ENCODE results near the gene SYT17.
"Not testable (repeated sequence)": the region's sequence is repeated elsewhere in the genome, so short reads cannot be mapped to it uniquely, and the experiment has no call there.

SYT17 gene

DNA sequence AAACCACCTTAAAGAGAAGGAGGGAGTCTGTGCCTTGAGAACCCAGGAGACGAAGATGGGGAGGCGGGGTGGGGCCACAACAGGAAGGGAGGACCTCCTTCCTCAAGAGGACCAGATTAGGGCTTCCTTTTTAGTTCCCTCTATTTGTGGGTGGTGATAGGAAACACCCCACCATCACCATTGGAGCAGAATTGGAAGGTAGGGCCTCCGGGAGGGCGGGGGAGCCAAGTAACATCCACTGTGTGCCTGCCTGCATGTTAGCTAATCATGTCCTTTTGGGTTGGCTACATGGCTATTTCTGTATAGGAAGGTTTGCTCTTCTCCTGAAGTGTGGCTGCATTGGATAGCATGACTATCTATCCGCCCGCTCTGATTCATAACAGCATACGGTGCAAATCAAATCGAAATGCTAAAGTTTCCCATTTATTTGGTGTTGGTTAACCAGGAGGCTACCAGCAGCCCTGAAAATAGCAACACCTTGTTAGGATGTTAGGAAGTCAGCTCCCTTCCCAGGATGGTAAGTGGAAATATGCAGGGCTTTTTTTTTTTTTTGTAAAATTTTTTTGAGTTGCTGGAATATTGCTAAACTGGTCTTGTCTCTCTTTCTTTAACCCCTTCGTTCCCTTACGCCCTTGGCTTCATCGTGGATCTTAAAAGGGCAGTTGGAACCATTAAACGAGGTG is 4.2 kb downstream of the SYT17 start:
- no peak for DNase-seq (ENCODE audit: low read depth, low spot score)
- H3K27ac ChIP-seq, result no peak overlapping the region

DNA sequence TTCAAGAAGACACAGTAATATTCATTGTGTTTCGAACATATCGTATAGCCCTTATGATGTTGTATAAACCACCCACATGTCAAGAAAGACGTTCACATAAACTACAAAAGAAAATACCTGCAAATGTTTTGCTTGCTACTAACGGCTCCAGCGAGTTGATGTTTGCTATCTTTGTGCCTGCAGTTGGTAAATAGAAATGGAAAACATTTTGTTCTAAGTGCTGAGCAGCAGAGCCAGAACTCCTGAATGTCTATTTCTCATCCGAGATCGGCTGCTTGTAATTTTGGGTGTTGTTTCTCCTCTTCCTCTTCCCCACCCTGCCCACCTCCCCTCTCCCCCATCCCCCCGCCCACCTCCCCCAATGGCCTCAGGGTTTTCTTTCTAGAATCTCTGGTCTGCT is 5.0 kb downstream of the SYT17 start:
- DNase-seq (ENCODE audit: low read depth, low spot score), result no peak
- H3K27ac ChIP-seq, result no peak overlapping the region

DNA sequence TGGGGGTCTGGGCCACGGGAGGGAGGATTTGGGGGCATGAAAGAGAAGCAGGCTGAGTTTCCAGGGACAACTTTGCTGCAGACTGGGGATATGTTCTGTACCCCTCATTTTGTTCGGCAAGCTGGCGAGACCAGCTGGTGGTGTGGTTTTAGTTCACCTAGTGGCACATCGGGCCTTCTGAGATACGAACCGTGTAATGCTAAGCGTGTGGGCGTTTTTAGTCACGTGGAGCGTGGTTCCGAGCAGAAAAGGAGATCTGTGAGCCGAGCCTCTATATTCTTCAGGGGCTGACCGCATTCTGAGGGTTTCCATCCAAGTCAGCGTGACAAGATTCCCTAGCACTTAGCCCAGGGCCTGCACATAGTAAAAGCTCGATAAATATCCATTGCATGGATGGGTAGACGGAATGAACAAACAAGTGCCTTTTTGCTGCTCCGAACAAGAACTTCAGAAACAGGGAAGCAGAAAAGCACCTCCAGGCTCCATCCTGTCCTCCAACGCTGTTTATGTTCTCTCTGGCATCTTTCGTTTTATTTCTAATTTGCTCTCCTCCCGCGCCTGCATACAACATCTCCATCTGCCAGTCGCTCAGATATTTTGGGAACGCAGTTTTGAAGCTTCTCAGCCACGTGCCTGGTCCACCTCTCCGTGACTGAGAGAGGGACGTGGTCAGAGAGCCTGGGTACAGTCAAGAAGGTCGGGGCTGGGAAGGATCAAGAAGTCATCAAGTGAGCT is 5.8 kb downstream of the SYT17 start:
- no peak overlapping the region for H3K27ac ChIP-seq
- DNase-seq (ENCODE audit: low read depth, low spot score), result no peak

DNA sequence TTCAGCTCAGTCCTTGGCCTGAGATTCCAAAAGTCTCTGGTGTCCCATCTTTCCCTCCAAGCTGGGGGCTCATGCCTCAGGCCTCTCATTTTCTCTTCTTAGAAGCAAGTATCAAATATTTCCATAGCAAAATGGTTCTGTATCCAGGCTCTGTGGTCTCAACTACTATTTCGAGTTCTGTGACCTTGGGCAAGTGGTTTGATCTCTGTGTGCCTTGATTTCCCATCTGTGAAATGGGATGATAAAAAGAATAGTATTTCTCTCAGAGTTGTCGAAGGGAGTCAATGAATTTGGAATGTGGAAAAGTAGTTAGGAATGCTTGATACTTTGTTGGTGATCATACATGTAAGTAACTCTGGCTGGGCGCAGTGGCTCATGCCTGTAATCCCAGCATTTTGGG is 6.4 kb downstream of the SYT17 start:
- no peak overlapping the region for H3K27ac ChIP-seq
- DNase-seq (ENCODE audit: low read depth, low spot score), result no peak

DNA sequence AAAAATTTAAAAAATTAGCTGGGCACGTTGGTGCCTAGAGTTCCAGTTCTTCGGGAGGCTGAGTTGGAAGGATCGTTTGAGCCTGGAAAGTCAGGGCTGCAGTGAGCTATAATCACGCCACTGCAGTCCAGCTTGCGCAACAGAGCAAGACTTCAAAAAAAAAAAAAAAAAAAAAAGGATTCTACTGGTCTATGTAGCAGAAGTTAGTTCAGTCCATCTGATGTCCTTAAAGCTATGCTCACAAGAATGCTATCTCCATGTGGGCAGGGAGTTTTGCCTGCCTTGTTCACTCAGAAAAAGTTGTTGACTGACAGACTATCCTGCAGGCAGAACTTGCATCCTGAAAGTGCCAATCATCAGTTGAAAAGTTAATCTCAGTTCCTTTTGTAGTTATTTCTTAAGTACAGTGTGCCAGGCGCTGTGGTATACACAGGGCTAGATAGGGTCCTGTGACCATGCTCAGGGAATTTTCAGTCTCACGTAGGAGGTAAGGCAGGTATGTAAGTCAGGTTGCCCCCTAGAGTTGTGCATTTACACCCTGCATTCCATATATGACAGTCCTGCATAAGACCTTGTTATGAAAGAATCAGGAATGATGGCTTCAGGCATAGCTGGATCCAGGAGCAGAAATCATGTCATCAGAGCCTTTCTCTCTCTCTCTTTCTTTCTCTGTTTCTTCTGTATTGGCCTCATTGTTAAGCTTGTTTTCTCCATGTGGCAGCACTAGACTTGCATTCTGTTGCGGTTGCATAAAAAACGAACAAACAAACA is 7.6 kb downstream of the SYT17 start:
- DNase-seq (ENCODE audit: low read depth, low spot score), result no peak
- H3K27ac ChIP-seq, result no peak overlapping the region

DNA sequence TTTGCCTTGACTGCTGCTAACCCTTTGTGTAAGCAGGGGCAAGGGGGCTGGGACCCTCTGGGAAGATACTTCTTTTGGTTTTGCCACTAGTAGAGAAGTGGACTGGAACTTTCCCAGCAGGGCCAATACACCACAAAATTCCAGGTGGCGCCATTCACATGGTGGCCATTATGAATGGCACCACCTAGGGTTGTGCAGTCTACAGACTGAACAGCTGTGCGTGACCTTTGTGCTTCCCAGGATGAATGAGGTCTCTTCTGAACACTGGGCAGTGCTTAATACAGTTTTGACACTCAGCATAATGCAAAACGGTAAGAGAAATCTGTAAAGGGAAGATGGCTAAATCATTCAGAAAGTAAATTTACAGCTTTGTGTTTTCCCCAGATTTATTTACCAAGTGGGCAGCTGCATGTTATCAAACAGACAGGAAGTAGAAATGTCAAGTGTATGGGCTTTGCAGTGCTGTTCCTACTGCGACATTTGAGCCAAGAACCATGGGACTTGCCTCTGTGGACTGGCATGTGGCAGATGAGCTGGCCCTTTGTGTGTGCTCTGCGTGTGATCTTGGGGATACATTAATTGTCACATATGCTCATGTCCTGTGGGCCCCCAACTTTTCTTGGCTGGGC is 9.2 kb downstream of the SYT17 start:
- DNase-seq (ENCODE audit: low read depth, low spot score), result no peak

DNA sequence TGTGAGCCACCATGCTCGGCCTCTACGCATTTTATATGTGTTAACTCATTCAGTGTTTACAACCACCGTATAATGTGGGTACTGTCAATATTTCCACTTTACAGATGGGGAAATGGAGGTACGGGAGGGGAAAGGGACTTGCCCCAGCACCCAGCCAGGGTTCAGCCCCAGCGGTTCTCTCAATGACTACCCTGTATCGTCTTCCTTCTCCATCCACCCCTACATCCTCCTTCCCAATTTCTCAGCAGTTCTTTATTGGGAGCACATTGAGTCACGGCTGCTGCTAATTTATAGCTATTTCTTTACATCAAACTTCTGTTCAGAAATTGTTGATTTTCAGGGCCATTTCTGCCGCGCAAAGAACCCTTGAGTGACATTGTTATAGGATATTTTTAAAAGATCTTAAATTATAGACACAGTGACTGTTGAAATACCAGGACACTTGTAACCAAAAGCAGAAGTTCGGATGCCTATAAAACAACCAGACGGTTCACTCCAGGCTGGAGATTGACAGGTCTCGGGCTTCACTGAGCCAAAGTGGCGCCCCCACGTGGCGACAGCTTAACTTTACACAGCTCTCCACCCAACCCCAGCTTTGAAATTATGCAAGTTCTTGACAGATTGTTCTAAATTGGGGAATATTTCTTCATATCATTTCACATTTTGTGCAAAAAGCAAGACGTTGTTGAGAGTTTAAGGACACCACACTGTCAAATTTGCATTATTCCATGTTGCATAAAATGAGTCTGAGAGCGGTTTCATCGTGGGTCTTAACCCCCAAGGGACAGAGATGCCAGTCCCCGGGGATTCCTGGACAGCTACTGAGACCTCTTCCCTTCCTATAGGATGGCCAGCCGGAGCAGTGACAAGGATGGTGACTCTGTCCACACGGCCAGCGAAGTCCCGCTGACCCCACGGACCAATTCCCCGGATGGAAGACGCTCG is 11.8 kb downstream of the SYT17 start:
- DNase-seq (ENCODE audit: low read depth, low spot score), result no peak
- no peak overlapping the region for H3K27ac ChIP-seq

More for the DNA sequence above, 9.2 kb downstream of the SYT17 start:
- H3K27ac ChIP-seq, result no peak overlapping the region

DNA sequence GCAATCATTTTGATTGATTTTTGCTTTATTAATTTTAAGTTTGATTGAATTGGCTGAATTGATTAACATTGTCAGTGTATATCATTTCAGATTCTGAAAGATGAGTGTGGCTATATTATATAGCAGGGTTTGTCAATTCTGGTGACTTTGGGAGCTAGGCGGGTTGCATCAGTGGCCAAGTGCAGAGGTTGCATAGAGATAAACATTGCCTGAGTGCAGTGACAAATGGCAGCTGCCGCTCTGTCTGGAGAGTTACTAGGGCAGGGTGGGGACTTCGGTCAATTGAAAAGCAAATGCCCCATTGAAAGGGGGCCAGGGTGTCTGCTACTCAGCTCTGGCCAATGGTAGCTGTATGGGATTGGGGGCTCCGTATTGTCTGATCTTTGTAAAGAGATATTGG is 12.7 kb downstream of the SYT17 start:
- no peak overlapping the region for H3K27ac ChIP-seq
- DNase-seq (ENCODE audit: low read depth, low spot score), result no peak

DNA sequence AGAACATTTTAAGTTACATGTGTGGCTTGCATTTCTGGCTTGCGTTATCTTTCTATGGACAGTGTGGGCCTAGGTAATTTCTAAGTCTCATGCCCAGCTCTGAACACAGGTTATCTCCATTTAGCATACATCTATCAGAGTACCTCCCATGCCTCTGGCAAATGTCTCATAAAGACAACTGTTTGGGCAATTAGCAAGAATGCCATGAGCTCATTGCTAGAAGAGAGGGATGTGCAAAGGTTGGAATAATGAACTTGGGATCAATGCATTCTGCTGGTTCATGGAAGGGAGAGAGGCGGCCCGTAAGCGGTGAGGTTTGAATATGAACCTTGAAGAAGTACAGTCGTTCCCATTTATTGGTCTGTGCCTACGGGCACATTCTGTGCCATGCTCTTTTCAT is 14.4 kb downstream of the SYT17 start:
- no peak overlapping the region for H3K27ac ChIP-seq
- DNase-seq (ENCODE audit: low read depth, low spot score), result no peak

DNA sequence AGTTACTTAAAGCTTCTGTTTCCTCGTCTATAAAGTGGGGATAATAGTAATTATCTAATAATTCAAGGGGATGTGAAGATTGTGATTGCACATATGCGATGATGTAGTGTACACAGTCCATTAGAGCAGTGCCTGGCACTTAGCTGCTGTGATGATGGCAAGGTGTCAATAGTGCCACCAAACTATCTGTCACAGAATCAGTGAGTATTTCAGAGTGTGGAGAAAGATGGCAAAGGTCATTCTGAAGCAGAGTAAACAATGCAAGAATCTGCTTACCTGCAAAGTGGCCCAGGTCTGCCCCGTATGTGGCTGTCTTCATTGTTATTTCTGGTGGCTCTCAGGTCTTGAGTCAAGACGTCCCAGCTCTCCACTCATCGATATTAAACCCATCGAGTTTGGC is 15.1 kb downstream of the SYT17 start:
- DNase-seq (ENCODE audit: low read depth, low spot score), result no peak

DNA sequence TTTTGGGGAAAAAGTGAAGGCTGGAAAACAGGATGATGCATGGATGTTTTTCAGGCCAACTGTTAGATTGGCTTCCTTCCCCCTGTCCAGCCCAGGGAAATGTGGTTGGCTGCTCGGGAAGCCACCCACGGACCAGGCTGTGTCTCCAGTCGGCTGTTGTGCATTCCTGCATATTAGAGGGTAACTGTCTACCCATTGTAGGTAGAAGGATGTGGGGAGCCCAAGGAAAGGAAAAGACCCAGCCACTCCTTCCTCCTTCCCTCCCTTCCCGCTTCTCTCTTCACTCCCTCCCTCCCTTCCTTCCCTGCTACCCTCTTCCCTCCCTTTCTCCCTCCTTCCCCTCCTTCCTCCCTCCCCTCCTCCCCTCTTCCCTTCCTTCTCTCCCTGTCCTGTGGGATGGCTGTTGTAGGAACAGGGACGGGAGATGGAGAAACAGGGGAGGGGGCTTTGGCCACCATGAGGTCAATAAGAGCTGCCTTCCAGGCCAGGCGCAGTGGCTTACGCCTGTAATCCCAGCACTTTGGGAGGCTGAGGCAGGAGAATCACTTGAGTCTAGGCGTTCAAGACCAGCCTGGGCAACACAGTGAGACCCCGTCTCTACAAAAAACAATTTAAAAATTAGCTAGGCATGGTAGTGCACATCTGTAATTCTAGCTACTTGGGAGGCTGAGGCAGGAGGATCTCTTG is 16.9 kb downstream of the SYT17 start:
- DNase-seq (ENCODE audit: low read depth, low spot score), result no peak
- H3K27ac ChIP-seq, result no peak overlapping the region

More for the DNA sequence above, 15.1 kb downstream of the SYT17 start:
- no peak overlapping the region for H3K27ac ChIP-seq

DNA sequence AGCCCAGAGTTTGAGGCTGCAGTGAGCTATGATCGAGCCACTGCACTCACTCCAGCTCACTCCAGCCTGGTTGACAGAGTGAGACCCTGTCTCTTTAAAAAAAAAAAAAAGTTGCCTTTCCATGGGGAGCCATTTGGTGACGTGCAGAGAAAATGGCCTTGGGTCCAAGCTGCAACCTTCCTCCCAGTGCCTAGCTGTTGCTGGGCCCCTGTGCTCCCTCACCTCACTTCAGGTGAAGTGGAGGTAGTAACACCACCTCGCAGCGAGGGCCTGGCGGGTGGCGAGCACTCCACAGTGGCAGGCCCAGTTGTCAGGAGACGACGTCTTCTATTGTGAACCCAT is 17.4 kb downstream of the SYT17 start:
- H3K27ac ChIP-seq, result no peak overlapping the region
- no peak for DNase-seq (ENCODE audit: low read depth, low spot score)

DNA sequence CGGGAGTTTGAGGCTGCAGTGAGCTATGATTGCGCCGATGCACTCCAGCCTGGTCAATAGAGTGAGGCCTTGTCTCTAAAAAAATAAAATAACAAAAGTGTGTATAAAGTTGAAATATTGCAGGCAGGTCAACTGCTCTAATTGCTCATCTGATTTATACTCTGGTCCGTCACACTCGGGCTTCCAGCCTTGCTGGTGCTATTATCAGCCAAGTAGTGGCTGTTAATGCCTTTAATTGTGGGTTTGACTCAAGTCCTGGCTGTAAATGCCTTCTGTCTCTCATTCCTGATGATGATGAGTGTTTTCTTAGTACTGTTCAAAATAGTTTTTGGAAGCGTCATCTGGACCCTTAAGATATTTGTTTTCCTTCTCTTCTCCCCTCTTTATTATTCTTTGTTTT is 18.4 kb downstream of the SYT17 start:
- no peak overlapping the region for H3K27ac ChIP-seq
- no peak for DNase-seq (ENCODE audit: low read depth, low spot score)

DNA sequence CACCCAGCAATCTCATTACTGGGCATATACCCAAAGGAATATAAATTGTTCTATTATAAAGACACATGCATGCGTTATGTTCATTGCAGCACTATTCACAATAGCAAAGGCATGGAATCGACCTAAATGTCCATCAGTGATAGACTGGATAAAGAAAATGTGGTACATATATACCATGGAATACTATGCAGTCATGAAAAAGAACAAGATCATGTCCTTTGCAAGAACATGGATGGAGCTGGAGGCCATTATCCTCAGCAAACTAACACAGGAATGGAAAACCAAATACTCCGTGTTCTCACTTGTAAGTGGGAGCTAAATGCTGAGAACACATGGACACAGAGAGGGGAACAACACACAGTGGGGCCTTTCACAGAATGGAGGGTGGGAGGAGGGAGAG is 19.9 kb downstream of the SYT17 start:
- DNase-seq (ENCODE audit: low read depth, low spot score); H3K27ac ChIP-seq: not testable (repeated sequence)

DNA sequence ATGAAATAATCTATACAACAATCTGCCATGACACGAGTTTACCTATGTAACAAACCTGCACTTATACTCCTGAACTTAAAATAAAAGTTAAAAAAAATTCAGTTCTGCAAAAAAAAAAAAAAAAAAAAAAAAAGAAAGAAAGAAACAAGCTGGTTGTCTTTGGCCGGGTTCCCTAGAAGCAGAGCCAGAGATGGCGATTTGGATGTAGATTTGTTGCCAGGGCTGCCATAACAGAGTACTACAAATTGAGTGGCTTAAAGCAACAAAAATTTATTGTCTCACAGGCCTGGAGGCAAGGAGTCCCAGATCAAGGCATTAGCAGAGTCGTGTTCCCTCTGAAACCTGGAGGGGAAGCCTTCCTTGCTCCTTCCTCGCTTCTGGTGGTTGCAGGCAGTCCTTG is 20.4 kb downstream of the SYT17 start:
- H3K27ac ChIP-seq, result no peak overlapping the region
- no peak for DNase-seq (ENCODE audit: low read depth, low spot score)

DNA sequence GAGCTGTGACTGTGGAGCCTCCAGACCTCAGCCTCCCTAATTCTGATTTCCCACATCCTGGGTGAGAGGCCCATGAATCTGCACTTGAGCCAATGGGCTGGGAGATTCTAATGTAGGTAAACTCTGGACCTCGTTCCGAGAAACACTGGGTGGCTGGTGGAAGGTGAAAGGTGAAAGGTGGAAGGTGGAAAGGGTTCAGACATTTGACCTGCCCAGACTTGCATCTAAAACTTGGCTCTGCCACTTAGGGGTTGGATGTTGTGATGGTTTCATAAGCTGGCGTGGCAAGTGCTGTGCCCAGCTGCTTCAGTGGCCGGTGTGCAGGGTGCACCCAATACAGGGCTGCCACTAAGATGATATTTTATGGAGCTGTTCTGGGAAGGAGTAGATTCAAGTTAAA is 24.8 kb downstream of the SYT17 start:
- DNase-seq (ENCODE audit: low read depth, low spot score), result no peak
- H3K27ac ChIP-seq, result no peak overlapping the region

DNA sequence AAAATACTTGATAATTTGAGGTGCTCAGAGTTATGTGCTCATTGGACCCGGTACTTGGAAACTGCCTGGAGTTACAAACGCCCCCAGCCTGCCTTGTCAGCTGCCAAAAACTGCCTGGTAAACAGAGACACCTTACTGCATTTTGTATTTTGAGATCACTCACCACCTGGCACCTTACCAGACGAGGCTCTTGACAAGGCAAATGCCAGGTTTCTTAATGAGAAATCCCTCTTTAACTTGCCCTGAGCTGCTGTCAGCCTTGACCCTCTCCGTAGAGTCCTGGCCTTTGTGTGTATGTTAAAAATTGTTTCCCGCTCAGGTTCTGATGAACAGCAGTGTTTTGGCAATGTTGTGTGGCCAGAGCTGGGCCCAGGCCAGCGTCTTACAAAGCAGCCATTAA is 28.8 kb downstream of the SYT17 start:
- H3K27ac ChIP-seq, result no peak overlapping the region
- no peak for DNase-seq (ENCODE audit: low read depth, low spot score)

DNA sequence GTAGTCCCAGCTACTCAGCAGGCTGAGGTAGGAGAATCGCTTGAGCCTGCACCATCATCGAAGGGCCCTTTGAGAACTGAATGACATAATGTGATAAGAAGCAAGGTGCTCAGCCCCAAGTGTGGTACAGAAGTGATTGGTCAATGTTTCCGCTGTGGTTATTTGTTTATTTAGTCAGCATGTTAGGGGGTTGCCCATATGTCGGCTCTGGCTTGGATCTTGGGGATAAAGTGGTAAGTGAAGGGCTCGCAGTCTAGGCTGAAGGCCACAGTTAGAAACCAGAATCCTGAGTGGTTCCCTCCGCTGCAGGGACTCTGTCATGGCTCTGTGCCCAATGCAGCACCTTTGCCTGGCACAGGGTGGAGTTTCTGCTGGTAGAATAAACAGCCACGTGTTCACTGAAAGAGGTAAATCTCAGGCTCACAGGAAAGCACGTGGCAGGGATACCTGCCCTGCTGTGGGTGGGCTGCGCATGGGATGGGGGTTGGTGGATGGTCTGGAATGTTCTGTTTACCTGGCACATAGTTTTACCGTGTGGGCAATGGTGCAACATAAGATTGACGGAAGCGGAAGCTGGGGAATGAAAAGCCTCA is 35.4 kb downstream of the SYT17 start:
- H3K27ac ChIP-seq, result no peak overlapping the region
- no peak for DNase-seq (ENCODE audit: low read depth, low spot score)

All from epithelial cell of prostate (primary cell).